Motor neuron (in vitro differentiated cells): Measurements from ENCODE around the gene PLCXD1. TPM values are rescaled to one million over a fixed set of nuclear protein-coding genes. Genes with fewer than 3 reads are reported as not detected.
"Not testable (repeated sequence)": the region's sequence is repeated elsewhere in the genome, so short reads cannot be mapped to it uniquely, and the experiment has no call there.

Source experiments
- ATAC-seq, 8 experiments: fragments of 200-7000 bp; cut with Tn5 transposase; replicated peaks in 6 of 8; 2 replicates each; pipeline ENCODE4 v1.8.0; 2021; ENCODE audit warnings: mild to moderate bottlenecking in 8 of 8, moderate library complexity in 8 of 8
- H3K27ac ChIP-seq, 2 donors: fragments of 250-450 bp; sonication (Bioruptor Pico); 2 replicates each; pipeline ENCODE4 v1.9.0; 2021; ENCODE audit warnings: antibody characterized with exemption in 2 of 2, mild to moderate bottlenecking in 2 of 2, moderate library complexity in 1 of 2
- H3K4me1 ChIP-seq, 2 donors: fragments of 250-450 bp; sonication (Bioruptor Pico); replicated peaks in 1 of 2; 2 replicates each; pipeline ENCODE4 v1.6.1; 2021; ENCODE audit warnings: antibody characterized with exemption in 2 of 2, mild to moderate bottlenecking in 2 of 2, moderate library complexity in 1 of 2
- H3K4me3 ChIP-seq, 5 donors: fragments of 250-450 bp; sonication (Bioruptor Pico); 2 replicates each; pipeline ENCODE4 v1.9.0; 2021; ENCODE audit warnings: antibody characterized with exemption in 5 of 5, mild to moderate bottlenecking in 5 of 5, moderate library complexity in 4 of 5
- WGBS, 10 experiments: fragments of 450-650 bp; shearing (Covaris generic); methylation state at CpG; one replicate each; pipeline ENCODE4 v1.0.0; 2022; 5-methylcytosine and 5-hydroxymethylcytosine counted together
- in situ Hi-C, 9 experiments: fragments of 400-800 bp; cut with MboI; loops; one replicate each; pipeline ENCODE4 v1.15.0; 2021; ENCODE audit warnings: low sequenced_read_pairs in 9 of 9, low pct_unique_long_range_greater_than_20kb in 2 of 9; ENCODE audit not compliant: unreplicated experiment in 9 of 9
- total RNA-seq, 8 experiments: library from RNA; unstranded; fragments of 300-600 nt; gene quantifications; 2 replicates each; pipeline versions ENCODE4 v1.2.3 to v1.2.4, GENCODE V29; 2022

PLCXD1 gene
- 10 to 100 TPM in 6 of 8 experiments, 1 to 10 TPM in 2; 1.4 to 30.3 (median 22.8) TPM for total RNA-seq

- in situ Hi-C loops = no loop called here
- Histone ChIP-seq H3K4me3 (peak within 1 kb of the TSS; percentile 28 to 53 (median 37)), H3K4me1 (peaks cover 5 to 8% of the 10 kb centered on the region in 2 donors), H3K27ac (peak within 1 kb of the TSS; percentile 78 to 83)
- ATAC-seq = peak in 6 of 8 experiments; percentile 28 to 85 (median 70)
- 4 to 73% (median 22%) methylated on average over 4 to 18 of the region's 25 CpGs; no CpG with 5 or more reads in 6 of the 10 experiments for WGBS, 10 experiments
Observed at GRCh38 chrX:281166-281999, at the start of gene PLCXD1. Gene PLCXD1 (plus strand): TSS chrX:281381. CDS start chrX:284188, 2,807 bp downstream.

DNA sequence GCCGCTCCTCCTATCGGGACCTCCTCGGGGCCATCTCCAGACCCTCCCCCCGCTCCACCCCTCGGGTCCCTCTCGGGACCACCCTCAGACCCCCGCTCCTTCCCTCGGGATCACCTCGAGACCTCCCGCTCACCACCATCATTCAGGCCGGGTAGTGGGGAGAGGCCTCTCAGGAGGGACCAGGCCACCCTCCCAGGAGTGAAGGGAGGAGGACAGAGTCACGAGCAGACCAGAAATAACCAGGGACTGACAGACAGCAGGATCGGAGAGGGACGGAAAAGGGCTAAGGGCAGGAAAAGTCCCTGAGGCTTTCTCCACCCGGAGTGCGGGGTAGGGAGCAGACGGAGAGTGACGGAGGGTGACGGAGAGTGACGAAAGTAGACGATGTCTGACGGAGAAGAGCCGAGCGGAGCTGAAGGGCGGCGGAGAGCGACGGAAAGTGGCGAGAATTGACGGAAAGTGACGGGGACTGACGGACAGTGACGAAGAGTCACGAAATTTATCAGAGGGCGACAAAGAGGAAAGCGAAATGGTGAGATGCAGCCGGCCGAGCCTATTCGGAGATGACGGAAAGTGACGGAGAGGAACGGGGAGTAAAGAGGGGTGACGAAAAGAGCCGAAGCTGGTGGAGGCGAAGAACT lies 49.4 kb upstream of the PLCXD1 start:
- in situ Hi-C loops, H3K4me1 ChIP-seq, H3K4me3 ChIP-seq, H3K27ac ChIP-seq: not testable (repeated sequence)
- no CpG with 5 or more reads among the region's 45 CpGs for WGBS, 10 experiments
- ATAC-seq = peak; percentile 87 to 97 (median 92)

- peak overlapping the region in 3 of 5 donors; percentile 25 to 31 (median 28) for H3K4me3 ChIP-seq
- H3K27ac ChIP-seq, H3K4me1 ChIP-seq, in situ Hi-C loops: not testable (repeated sequence)
- no CpG with 5 or more reads among the region's 42 CpGs for WGBS, 10 experiments
- ATAC-seq = peak in 2 of 8 experiments; percentile 25 to 52
Observed at GRCh38 chrX:232278-232655, 48.9 kb upstream of the PLCXD1 start.

DNA sequence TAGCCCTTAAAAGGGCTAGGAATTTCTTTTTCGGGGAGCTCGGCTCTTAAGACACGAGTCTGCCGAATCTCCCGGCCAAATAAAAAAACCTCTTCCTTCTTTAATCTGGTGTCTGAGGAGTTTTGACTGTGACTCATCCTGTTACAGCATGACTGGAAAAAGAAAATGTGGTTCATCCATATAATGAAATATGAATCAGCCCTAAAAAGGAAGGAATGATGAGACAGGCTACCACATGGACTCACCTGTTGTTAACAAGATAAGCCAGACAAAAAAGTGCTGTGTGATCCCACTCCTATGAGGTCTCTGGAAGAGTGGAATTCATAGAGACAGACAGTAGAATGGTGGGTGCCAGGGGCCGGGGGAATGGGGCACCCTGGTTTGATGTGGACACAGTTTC lies 45.0 kb upstream of the PLCXD1 start:
- ATAC-seq, in situ Hi-C loops, H3K4me1 ChIP-seq, H3K4me3 ChIP-seq, H3K27ac ChIP-seq: not testable (repeated sequence)
- WGBS, 10 experiments = no CpG with 5 or more reads among the region's 6 CpGs

DNA sequence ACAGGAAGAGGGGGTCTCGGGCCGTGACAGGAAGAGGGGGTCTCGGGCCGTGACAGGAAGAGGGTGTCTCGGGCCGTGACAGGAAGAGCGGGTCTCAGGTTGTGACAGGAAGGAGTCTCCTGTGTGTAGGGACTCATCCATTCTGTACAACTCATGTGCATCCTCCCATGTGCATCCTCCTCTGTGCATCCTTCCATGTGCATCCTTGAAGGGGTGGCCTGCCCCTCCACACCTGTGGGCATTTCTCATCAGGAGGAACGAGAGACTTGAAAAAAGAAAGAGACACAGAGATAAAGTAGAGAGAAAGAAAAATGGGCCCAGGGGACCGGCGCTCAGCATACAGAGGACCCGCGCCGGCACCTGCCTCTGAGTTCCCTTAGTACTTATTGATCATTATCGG lies 30.2 kb upstream of the PLCXD1 start:
- Histone ChIP-seq H3K27ac (no peak overlapping the region), H3K4me3 (no peak overlapping the region), H3K4me1 (no peaks in the 10 kb centered on the region)
- WGBS, 10 experiments = 80 to 100% (median 92%) methylated on average over 1 to 6 of the region's 14 CpGs; no CpG with 5 or more reads in 4 of the 10 experiments
- in situ Hi-C loops = no loop called here
- ATAC-seq = no peak

GRCh38 chrX:251396-252243 lies 29.6 kb upstream of the PLCXD1 start:
- ATAC-seq, H3K4me1 ChIP-seq, H3K4me3 ChIP-seq, H3K27ac ChIP-seq, in situ Hi-C loops: not testable (repeated sequence)
- 40 to 92% (median 64%) methylated on average over 1 to 7 of the region's 17 CpGs; no CpG with 5 or more reads in 1 of the 10 experiments for WGBS, 10 experiments

- no peak for ATAC-seq
- in situ Hi-C loops = no loop called here
- no peak overlapping the region for H3K4me3 ChIP-seq
- 20 to 100% (median 83%) methylated on average over 1 to 10 of the region's 12 CpGs; no CpG with 5 or more reads in 2 of the 10 experiments for WGBS, 10 experiments
- H3K27ac ChIP-seq = no peak overlapping the region
- H3K4me1 ChIP-seq = no peaks in the 10 kb centered on the region
Observed at GRCh38 chrX:252244-252956, 28.8 kb upstream of the PLCXD1 start.

DNA sequence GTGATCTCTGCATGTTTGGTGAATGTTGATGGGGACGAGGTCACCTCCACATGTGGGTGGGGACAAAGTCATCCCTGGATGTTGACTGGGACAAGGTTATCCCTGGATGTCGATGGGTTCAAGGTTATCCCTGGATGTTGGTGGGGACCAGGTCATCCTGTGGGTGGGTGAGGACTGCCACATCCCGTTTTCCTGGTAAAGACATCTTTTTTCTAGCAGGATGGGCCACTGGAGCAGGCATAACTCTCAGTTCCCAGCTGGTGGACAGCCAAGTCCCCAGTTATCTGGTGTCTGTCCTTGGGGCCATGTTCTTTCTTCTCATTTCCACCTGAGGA lies 28.3 kb upstream of the PLCXD1 start:
- in situ Hi-C loops = no loop called here
- H3K27ac ChIP-seq = no peak overlapping the region
- no peak for ATAC-seq
- WGBS, 10 experiments = 0 to 70% (median 20%) methylated on average over 1 to 2 of the region's 3 CpGs; no CpG with 5 or more reads in 5 of the 10 experiments
- no peak overlapping the region for H3K4me3 ChIP-seq
- no peaks in the 10 kb centered on the region for H3K4me1 ChIP-seq

GRCh38 chrX:253451-254297 lies 27.5 kb upstream of the PLCXD1 start:
- H3K27ac ChIP-seq = no peak overlapping the region
- no peak overlapping the region for H3K4me3 ChIP-seq
- H3K4me1 ChIP-seq = no peaks in the 10 kb centered on the region
- no peak for ATAC-seq
- WGBS, 10 experiments = 0 to 88% (median 83%) methylated on average over 2 to 15 of the region's 44 CpGs; no CpG with 5 or more reads in 7 of the 10 experiments
- in situ Hi-C loops = no loop called here

- in situ Hi-C loops = no loop called here
- ATAC-seq = no peak
- Histone ChIP-seq H3K27ac (no peak overlapping the region), H3K4me1 (peaks cover 0 to under 1% of the 10 kb centered on the region in 2 donors), H3K4me3 (no peak overlapping the region)
- WGBS, 10 experiments = 68 to 100% (median 90%) methylated on average over 1 to 15 of the region's 27 CpGs; no CpG with 5 or more reads in 5 of the 10 experiments
Observed at GRCh38 chrX:254630-255215, 26.5 kb upstream of the PLCXD1 start.

DNA sequence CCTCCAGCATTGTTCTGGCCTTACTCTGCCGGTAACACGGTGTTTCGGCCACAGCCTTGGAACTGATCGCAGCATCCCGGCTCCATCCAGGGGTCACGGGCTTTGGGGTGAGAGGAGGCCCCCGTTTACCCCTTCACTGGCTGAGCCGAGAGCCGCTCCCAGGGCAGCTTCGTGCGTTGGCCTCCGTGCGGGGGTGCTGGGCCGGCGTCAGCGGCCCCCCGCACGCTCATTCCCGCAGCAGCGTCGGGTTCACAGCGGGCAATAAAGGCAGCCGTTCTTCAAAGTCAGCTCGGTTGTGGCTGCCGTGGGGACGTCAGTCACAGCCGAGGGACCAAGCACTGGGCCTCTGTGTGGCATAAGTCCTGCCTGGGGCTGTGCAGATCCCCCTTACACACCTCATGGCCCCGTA lies 25.3 kb upstream of the PLCXD1 start:
- Histone ChIP-seq H3K4me3 (no peak overlapping the region), H3K4me1 (peaks cover 0 to 5% of the 10 kb centered on the region in 2 donors), H3K27ac (no peak overlapping the region)
- in situ Hi-C loops = no loop called here
- no peak for ATAC-seq
- WGBS, 10 experiments = 80 to 81% methylated on average over 5 to 7 of the region's 28 CpGs; no CpG with 5 or more reads in 8 of the 10 experiments
